ENCODE data around the gene PSME4. TPM values are rescaled to one million over a fixed set of nuclear protein-coding genes. Genes with fewer than 3 reads are reported as not detected.

Gene PSME4
- total and polyA plus RNA-seq, 2 experiments from 2014 or later: 44.7 to 98.6 TPM

GRCh38 chr2:53886406-53887280 is 84.2 kb downstream of the PSME4 start:
- Mint-ChIP-seq H3K27me3 (ENCODE audit: insufficient read depth, low read depth, poor library complexity) (peaks cover 3% of the 10 kb centered on the region), H3K4me1 (no peaks in the 10 kb centered on the region), H3K36me3 (ENCODE audit: low read depth) (peaks cover 79% of the 10 kb centered on the region), H3K9me3 (no peaks in the 10 kb centered on the region), H3K27ac (no peak overlapping the region), H3K4me3 (no peak overlapping the region)
- Histone ChIP-seq H3K36me3 (ENCODE audit: insufficient read depth) (peaks cover 55% of the 10 kb centered on the region; the same call in 1 of the 2 replicates), H3K4me3 (no peak overlapping the region), H3K4me2 (no peak overlapping the region), H2AFZ (no peak overlapping the region), H4K20me1 (replicated peaks; ENCODE audit: insufficient read depth) (peaks cover 4% of the 10 kb centered on the region; the same call in 1 of the 2 replicates), H3K9me2 (ENCODE audit: insufficient read depth) (no peaks in the 10 kb centered on the region), H3K4me1 (ENCODE audit: insufficient read depth) (no peaks in the 10 kb centered on the region), H3K27ac (ENCODE audit: low read depth) (no peak overlapping the region), H3K79me2 (replicated peaks; ENCODE audit: insufficient read depth) (no peaks in the 10 kb centered on the region), H3K27me3 (ENCODE audit: insufficient read depth) (no peaks in the 10 kb centered on the region), H3F3A (replicated peaks; ENCODE audit: low read depth) (no peaks in the 10 kb centered on the region)
- ATAC-seq: no peak
- DNase-seq (ENCODE audit: low spot score): no peak
- TF ChIP-seq REST (IDR thresholded peaks at IDR 0.05; ENCODE audit: unreplicated experiment): no peak
- no peak for TF ChIP-seq ETS1 (IDR thresholded peaks at IDR 0.05)
- no peak for TF ChIP-seq ZNF114 (CRISPR knock-in tag; IDR thresholded peaks at IDR 0.05)
- TF ChIP-seq ZNF331 (CRISPR knock-in tag; IDR thresholded peaks at IDR 0.05; ENCODE audit: low read depth): no peak

- no peaks in the 10 kb centered on the region; the same call in 1 of the 2 replicates for H3K9me2 ChIP-seq (ENCODE audit: insufficient read depth)
- Mint-ChIP-seq H3K27me3 (ENCODE audit: insufficient read depth, low read depth, poor library complexity) (peaks cover 3% of the 10 kb centered on the region), H3K9me3 (no peaks in the 10 kb centered on the region), H3K4me1 (no peaks in the 10 kb centered on the region), H3K4me3 (no peak overlapping the region), H3K36me3 (ENCODE audit: low read depth) (peaks cover 73% of the 10 kb centered on the region), H3K27ac (no peak overlapping the region)
- H3K4me3 ChIP-seq: no peak overlapping the region
- no peak overlapping the region for H3K4me2 ChIP-seq
- no peaks in the 10 kb centered on the region for H3K27me3 ChIP-seq (ENCODE audit: insufficient read depth)
- no peaks in the 10 kb centered on the region for H3K4me1 ChIP-seq (ENCODE audit: insufficient read depth)
- H3K27ac ChIP-seq (ENCODE audit: low read depth): no peak overlapping the region
- no peaks in the 10 kb centered on the region for H3F3A ChIP-seq (replicated peaks; ENCODE audit: low read depth)
- DNase-seq (ENCODE audit: low spot score) (no peak), ATAC-seq (no peak)
- 0 out of 2 replicates have a peak, but pooled peaks cover 3% of the 10 kb centered on the region for H4K20me1 ChIP-seq (replicated peaks; ENCODE audit: insufficient read depth)
- H3K79me2 ChIP-seq (replicated peaks; ENCODE audit: insufficient read depth): no peaks in the 10 kb centered on the region
- no peak overlapping the region for H2AFZ ChIP-seq
- H3K36me3 ChIP-seq (ENCODE audit: insufficient read depth): peaks cover 44% of the 10 kb centered on the region; the same call in 1 of the 2 replicates
- no peak for TF ChIP-seq EZH2phosphoT487 (IDR thresholded peaks at IDR 0.05; ENCODE audit: unreplicated experiment)
- TF ChIP-seq JUNB (IDR thresholded peaks at IDR 0.05; ENCODE audit: unreplicated experiment): no peak
- TF ChIP-seq CTCF (conservative IDR thresholded peaks at IDR 0.05; ENCODE audit: low read depth in 2 of 2): no peak
- no peak for TF ChIP-seq ETS1 (IDR thresholded peaks at IDR 0.05)
- TF ChIP-seq EZH2 (IDR thresholded peaks at IDR 0.05; ENCODE audit: low read depth, unreplicated experiment): no peak
Measured at GRCh38 chr2:53884883-53885282, 85.9 kb downstream of the PSME4 start.

All from GM23338 (cell line).